Measurements from ENCODE around the gene ALG5.

ALG5 gene

GRCh38 chr13:36925603-36926002, 73.5 kb downstream of the ALG5 start:
- no peak for DNase-seq (ENCODE audit: extremely low read depth, low read depth)
- TF ChIP-seq CTCF (IDR thresholded peaks at IDR 0.05; ENCODE audit: low read depth, low read length, missing control alignments), result no peak
- H3K4me3 ChIP-seq (replicated peaks; ENCODE audit: low read depth, low read length), result no peak overlapping the region

DNA sequence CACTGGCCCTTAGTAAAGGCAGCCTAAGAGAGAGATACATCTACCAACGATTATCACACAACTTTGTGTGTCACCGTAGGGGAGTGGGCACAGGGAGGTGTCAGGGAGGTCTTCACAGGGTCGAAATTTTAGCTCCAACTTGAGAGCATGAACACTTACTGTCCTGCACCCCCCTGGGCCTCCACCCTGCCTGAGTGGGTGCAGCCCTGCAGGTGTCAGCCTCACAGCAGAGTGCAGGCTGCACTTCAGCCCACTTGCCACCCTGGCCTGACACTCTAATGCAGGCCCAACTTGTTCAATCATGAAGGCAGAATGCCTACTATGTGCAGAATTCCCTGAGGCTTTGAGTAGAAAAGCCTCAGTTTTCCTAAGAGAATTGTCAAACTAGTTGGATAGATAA, 75.1 kb downstream of the ALG5 start:
- DNase-seq (ENCODE audit: extremely low read depth, low read depth), result no peak
- H3K4me3 ChIP-seq (replicated peaks; ENCODE audit: low read depth, low read length), result no peak overlapping the region
- no peak for TF ChIP-seq CTCF (IDR thresholded peaks at IDR 0.05; ENCODE audit: low read depth, low read length, missing control alignments)

- no peak for DNase-seq (ENCODE audit: extremely low read depth, low read depth)
- no peak overlapping the region for H3K4me3 ChIP-seq (replicated peaks; ENCODE audit: low read depth, low read length)
- TF ChIP-seq CTCF (IDR thresholded peaks at IDR 0.05; ENCODE audit: low read depth, low read length, missing control alignments), result no peak
These were observed 77.4 kb downstream of the ALG5 start for GRCh38 chr13:36921631-36922301.

DNA sequence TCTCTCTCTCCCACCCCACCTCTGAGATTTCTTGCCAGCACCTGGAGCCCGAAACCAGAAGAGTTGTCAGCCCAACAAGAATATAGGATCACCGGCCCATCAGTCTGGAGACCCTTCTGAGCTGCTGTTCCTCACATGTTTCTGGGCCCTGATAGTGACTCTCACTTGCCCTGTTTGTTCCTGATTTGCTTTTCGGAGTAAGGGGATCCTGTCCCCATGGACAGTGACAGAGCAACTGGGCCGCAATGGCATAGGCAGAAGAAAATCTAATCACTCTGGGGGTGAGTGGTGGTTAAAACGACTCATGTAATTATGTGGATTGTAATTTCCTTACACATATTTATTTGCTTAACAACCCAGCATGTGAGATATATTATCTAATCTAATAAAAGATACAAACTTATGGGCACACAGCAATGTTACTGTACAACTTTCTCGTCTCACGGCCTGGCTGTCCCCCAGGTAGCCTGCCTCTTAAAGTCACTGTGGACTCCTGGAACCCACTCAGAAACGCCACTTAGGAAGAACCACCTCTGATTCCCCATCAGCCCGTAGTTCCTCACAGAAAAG, 78.4 kb downstream of the ALG5 start:
- peak overlapping the region; percentile 30 for H3K4me3 ChIP-seq (replicated peaks; ENCODE audit: low read depth, low read length)
- TF ChIP-seq CTCF (IDR thresholded peaks at IDR 0.05; ENCODE audit: low read depth, low read length, missing control alignments), result no peak
- DNase-seq (ENCODE audit: extremely low read depth, low read depth), result no peak

- no peak for DNase-seq (ENCODE audit: extremely low read depth, low read depth)
- peak within 1 kb of the TSS; percentile 60 for H3K4me3 ChIP-seq (replicated peaks; ENCODE audit: low read depth, low read length)
- TF ChIP-seq CTCF (IDR thresholded peaks at IDR 0.05; ENCODE audit: low read depth, low read length, missing control alignments), result no peak
These were observed 79.1 kb downstream of the ALG5 start, which contains the start of gene SMAD9 for GRCh38 chr13:36919833-36920615. Gene SMAD9, minus strand, starts transcription at chr13:36920238. Its CDS starts 40,549 bp downstream, at chr13:36879689.

DNA sequence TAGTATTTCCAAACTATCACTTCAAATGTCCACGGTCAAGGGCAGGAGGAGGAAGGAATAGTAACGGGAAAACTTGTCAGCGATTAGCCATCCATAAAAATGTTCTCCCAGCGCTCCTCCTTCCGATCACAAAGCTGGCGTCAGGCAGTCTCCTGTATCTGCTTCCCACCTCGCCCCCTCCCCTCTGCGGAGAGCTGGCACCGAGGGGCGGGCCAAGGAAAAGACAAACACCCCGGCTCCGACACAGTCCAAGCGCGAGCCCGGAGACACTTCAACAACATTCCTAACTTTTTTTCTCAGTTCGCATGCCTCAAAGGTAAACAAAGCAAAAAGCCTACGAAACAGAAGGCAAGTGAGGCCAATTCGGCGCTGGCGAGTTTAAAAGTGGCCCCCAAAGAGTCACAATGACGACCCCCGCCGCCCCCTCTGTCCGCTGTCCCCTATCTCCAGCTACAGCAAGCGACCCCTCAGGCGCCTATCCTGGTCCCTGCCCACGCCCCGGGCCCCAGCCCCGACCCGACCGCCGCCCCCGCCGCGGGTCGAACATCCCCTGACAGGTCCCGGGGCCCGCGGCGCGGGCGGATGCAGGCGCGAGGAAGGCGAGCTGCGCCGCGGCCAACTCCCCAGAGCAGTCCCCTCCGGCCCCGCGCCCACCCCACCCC, 79.8 kb downstream of the ALG5 start:
- peak overlapping the region; percentile 60 for H3K4me3 ChIP-seq (replicated peaks; ENCODE audit: low read depth, low read length)
- no peak for TF ChIP-seq CTCF (IDR thresholded peaks at IDR 0.05; ENCODE audit: low read depth, low read length, missing control alignments)
- no peak for DNase-seq (ENCODE audit: extremely low read depth, low read depth)
